GM18505 (cell line): ENCODE measurements around the gene FXYD7.
A peak's percentile ranks its signal among the peaks of the same experiment; 100 is the strongest.

Experiments
- ATAC-seq: cut with Tn5 transposase; IDR thresholded peaks from one replicate; pipeline ENCODE4 v1.9.1; 2021; ENCODE audit not compliant: unreplicated experiment
- POLR2A ChIP-seq: IDR thresholded peaks from 4 replicates; pipeline ENCODE4 v1.6.1; 2011; ENCODE audit warnings: borderline replicate concordance; ENCODE audit not compliant: insufficient read depth, insufficient read length; ENCODE audit errors: extremely low read depth

Gene FXYD7

GRCh38 chr19:35117116-35117515 is 25.9 kb upstream of the FXYD7 start:
- ATAC-seq: no peak
- TF ChIP-seq POLR2A: no peak

GRCh38 chr19:35117799-35118198 is 25.3 kb upstream of the FXYD7 start:
- TF ChIP-seq POLR2A: no peak
- ATAC-seq: no peak

- TF ChIP-seq POLR2A: no peak
- no peak for ATAC-seq
Measured at GRCh38 chr19:35118268-35119020, 24.6 kb upstream of the FXYD7 start.

- no peak for ATAC-seq
- TF ChIP-seq POLR2A: no peak
Measured at GRCh38 chr19:35119091-35119490, 24.0 kb upstream of the FXYD7 start.

- ATAC-seq: no peak
- no peak for TF ChIP-seq POLR2A
Measured at GRCh38 chr19:35119578-35120155, 23.4 kb upstream of the FXYD7 start.

- ATAC-seq: no peak
- TF ChIP-seq POLR2A: no peak
Measured at GRCh38 chr19:35120492-35120891, 22.6 kb upstream of the FXYD7 start.

GRCh38 chr19:35120898-35121297 is 22.2 kb upstream of the FXYD7 start:
- ATAC-seq: no peak

GRCh38 chr19:35122687-35123551 is 20.1 kb upstream of the FXYD7 start:
- TF ChIP-seq POLR2A: no peak
- no peak for ATAC-seq

More at GRCh38 chr19:35120898-35121297, 22.2 kb upstream of the FXYD7 start:
- no peak for TF ChIP-seq POLR2A

- no peak for ATAC-seq
- no peak for TF ChIP-seq POLR2A
Measured at GRCh38 chr19:35123573-35123972, 19.5 kb upstream of the FXYD7 start.

- peak; percentile 41 for TF ChIP-seq POLR2A
- peak; percentile 67 for ATAC-seq
Measured at GRCh38 chr19:35124098-35125060, 18.7 kb upstream of the FXYD7 start.

GRCh38 chr19:35125270-35125717 is 17.8 kb upstream of the FXYD7 start:
- ATAC-seq: no peak
- TF ChIP-seq POLR2A: no peak
